HCT116 (cell line): ENCODE data around the gene SMYD3. TPM values are rescaled to one million over a fixed set of nuclear protein-coding genes. Genes with fewer than 3 reads are reported as not detected.

Experiments used
- ATAC-seq: fragments of 200-7000 bp; cut with Tn5 transposase; 2 replicates; pipeline ENCODE4 v1.9.1; 2020; ENCODE audit warnings: mild to moderate bottlenecking, moderate library complexity
- BruUV-seq: library from RNA; stranded (reverse); fragments of 400-500 nt; replicated peaks from 2 replicates; lab custom pipeline; 2021; lab: Mats Ljungman, UMichigan
- CTCF ChIA-PET: fragments of 300-600 bp; sonication (Branson Sonifier 250); formaldehyde crosslinking; loops from one replicate; lab custom pipeline; 2021; ENCODE audit warnings: antibody characterized with exemption; lab: Charles Lee
- POLR2A ChIA-PET: fragments of 300-600, 350-600 bp; sonication (Branson Sonifier 250); formaldehyde crosslinking; loops from one replicate; lab custom pipeline; 2021; ENCODE audit warnings: antibody characterized with exemption; lab: Charles Lee
- RAD21 ChIA-PET, 2 experiments: fragments of 300-600 bp; sonication (Branson Sonifier 250); formaldehyde crosslinking; loops; one replicate each; lab custom pipeline; 2023; ENCODE audit warnings: low total read pairs in 2 of 2; ENCODE audit not compliant: uncharacterized antibody in 2 of 2, unreplicated experiment in 2 of 2, low non-redundant PET in 1 of 2; lab: Charles Lee
- DNase-seq: peaks from one replicate; pipeline ENCODE4 v3.0.0-alpha.2; 2010; ENCODE audit warnings: low read depth, low spot score
- H2AFZ ChIP-seq: fragments of 200-600 bp; shearing (Covaris generic), sonication (generic); 2 replicates; pipeline ENCODE4 v1.6.1; 2017; ENCODE audit warnings: low read depth, mixed run types, mixed read lengths, antibody characterized with exemption, low read length; ENCODE audit not compliant: poor library complexity, severe bottlenecking
- H3K27ac ChIP-seq: 2 replicates; pipeline ENCODE4 v1.5.1; 2012; ENCODE audit warnings: low read depth, low read length
- H3K27me3 ChIP-seq: fragments of 200-600 bp; sonication (generic); 2 replicates; pipeline ENCODE4 v1.6.1; 2016; ENCODE audit warnings: mixed run types, low read length, mixed read lengths; ENCODE audit not compliant: insufficient read depth
- H3K36me3 ChIP-seq, 2 experiments: fragments of 200-500 bp in 1 of 2; fragments of 200-600 bp in 1 of 2; sonication (Bioruptor generic) in 1 of 2; sonication (generic) in 1 of 2; 2 replicates each; pipeline versions ENCODE4 v1.5.1 to v1.6.1; 2014 to 2016; ENCODE audit warnings: low read length in 2 of 2, inconsistent platforms in 1 of 2, mixed read lengths in 1 of 2, mixed run types in 1 of 2; ENCODE audit not compliant: insufficient read depth in 2 of 2, control insufficient read depth in 1 of 2
- H3K4me1 ChIP-seq, 2 experiments: fragments of 200-600 bp in 1 of 2; sonication (generic) in 1 of 2; 2 replicates each; pipeline versions ENCODE4 v1.5.1 to v1.6.1; 2012 to 2017; ENCODE audit warnings: low read length in 2 of 2, inconsistent platforms in 1 of 2, mild to moderate bottlenecking in 1 of 2, mixed read lengths in 1 of 2, mixed run types in 1 of 2, moderate library complexity in 1 of 2; ENCODE audit not compliant: insufficient read depth in 2 of 2, control insufficient read depth in 1 of 2
- H3K4me2 ChIP-seq: fragments of 200-600 bp; sonication (generic); 2 replicates; pipeline ENCODE4 v1.6.1; 2017; ENCODE audit warnings: mixed run types, low read length, mixed read lengths
- H3K4me3 ChIP-seq, 2 experiments: fragments of 200-600 bp in 1 of 2; sonication (generic) in 1 of 2; replicated peaks in 1 of 2; 2 replicates each; pipeline ENCODE4 v1.5.1; 2011 to 2016; ENCODE audit warnings: low read length in 2 of 2, control low read depth in 1 of 2, low read depth in 1 of 2, mild to moderate bottlenecking in 1 of 2, mixed read lengths in 1 of 2, mixed run types in 1 of 2
- H3K79me2 ChIP-seq: fragments of 200-600 bp; sonication (generic); 2 replicates; pipeline ENCODE4 v1.6.1; 2017; ENCODE audit warnings: mild to moderate bottlenecking, mixed run types, low read length, moderate library complexity, mixed read lengths; ENCODE audit not compliant: insufficient read depth
- H3K9ac ChIP-seq: fragments of 200-600 bp; sonication (generic); 2 replicates; pipeline ENCODE4 v1.6.1; 2016; ENCODE audit warnings: low read length, mixed read lengths
- H3K9me2 ChIP-seq: fragments of 200-600 bp; sonication (generic), shearing (Covaris generic); 2 replicates; pipeline ENCODE4 v1.6.1; 2017; ENCODE audit warnings: mixed run types, mild to moderate bottlenecking, moderate library complexity; ENCODE audit not compliant: insufficient read depth
- H3K9me3 ChIP-seq, 2 experiments: fragments of 200-500 bp in 1 of 2; fragments of 200-600 bp in 1 of 2; sonication (Bioruptor generic) in 1 of 2; sonication (generic) in 1 of 2; 2 replicates each; pipeline ENCODE4 v1.6.1; 2014 to 2017; ENCODE audit warnings: low read length in 2 of 2, mixed read lengths in 2 of 2, inconsistent platforms in 1 of 2, low read depth in 1 of 2, mild to moderate bottlenecking in 1 of 2, mixed run types in 1 of 2, moderate library complexity in 1 of 2; ENCODE audit not compliant: control insufficient read depth in 1 of 2, insufficient read depth in 1 of 2
- H4K20me1 ChIP-seq: fragments of 200-600 bp; sonication (generic), shearing (Covaris generic); 2 replicates; pipeline ENCODE4 v1.6.1; 2017; ENCODE audit warnings: mixed run types, mild to moderate bottlenecking, moderate library complexity; ENCODE audit not compliant: insufficient read depth
- CBX3 ChIP-seq: IDR thresholded peaks from 2 replicates; pipeline ENCODE4 v1.6.1; 2012; ENCODE audit warnings: low read depth
- EZH2 ChIP-seq: fragments of 200-600 bp; sonication (generic); IDR thresholded peaks from 2 replicates; pipeline ENCODE4 v1.6.1; 2017; ENCODE audit warnings: antibody characterized with exemption, mixed run types
- REST ChIP-seq: IDR thresholded peaks from 2 replicates; pipeline ENCODE4 v1.6.1; 2012; ENCODE audit warnings: low read depth
- SRF ChIP-seq: IDR thresholded peaks from 2 replicates; pipeline ENCODE4 v1.6.1; 2012; ENCODE audit warnings: low read depth
- YY1 ChIP-seq: IDR thresholded peaks from 2 replicates; pipeline ENCODE4 v1.6.1; 2011; ENCODE audit warnings: low read length, low read depth, moderate library complexity, mild to moderate bottlenecking; ENCODE audit not compliant: insufficient replicate concordance; ENCODE audit errors: extremely low read depth
- ZBTB33 ChIP-seq: IDR thresholded peaks from 2 replicates; pipeline ENCODE4 v1.6.1; 2011; ENCODE audit warnings: mild to moderate bottlenecking, low read length, moderate library complexity; ENCODE audit not compliant: insufficient replicate concordance; ENCODE audit errors: extremely low read depth
- intact Hi-C: fragments of 100-400 bp; cut with micrococcal nuclease; formaldehyde crosslinking; loops from 2 replicates; pipeline ENCODE4 v1.10.0; 2022
- total RNA-seq: library from RNA; stranded (reverse); gene quantifications from one replicate; pipeline ENCODE4 v1.2.1, GENCODE V29; 2021; ENCODE audit not compliant: unreplicated experiment
- TF ChIP-seq, protein P1 (sequence below): IDR thresholded peaks from 2 replicates; pipeline ENCODE4 v1.6.1; 2012

The SMYD3 gene
- total RNA-seq, 1 experiment from 2014 or later = 33.6 TPM

DNA sequence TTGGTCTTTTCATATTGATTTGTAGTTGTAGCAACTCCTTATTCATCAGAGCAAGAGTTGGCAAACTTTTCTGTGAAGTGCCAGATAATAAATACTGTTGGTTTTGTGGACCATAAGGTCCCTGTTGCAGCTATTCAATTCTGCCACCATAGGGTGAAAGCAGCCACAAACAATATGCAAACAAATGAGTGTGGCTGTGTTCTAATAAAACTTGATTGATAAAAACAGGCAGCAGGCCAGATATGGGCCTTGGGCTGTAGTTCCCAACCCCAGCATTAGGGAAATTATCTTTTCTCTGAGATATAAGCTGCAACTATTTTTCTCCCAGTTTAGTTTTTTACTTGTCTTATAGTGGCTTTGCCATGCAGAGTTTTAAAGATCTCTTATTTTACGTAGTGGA, 469.2 kb downstream of the SMYD3 start (continued):
- no peak for TF ChIP-seq REST
- TF ChIP-seq, protein P1, sequence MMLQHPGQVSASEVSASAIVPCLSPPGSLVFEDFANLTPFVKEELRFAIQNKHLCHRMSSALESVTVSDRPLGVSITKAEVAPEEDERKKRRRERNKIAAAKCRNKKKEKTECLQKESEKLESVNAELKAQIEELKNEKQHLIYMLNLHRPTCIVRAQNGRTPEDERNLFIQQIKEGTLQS = no peak
- TF ChIP-seq ZBTB33 = no peak
- no peak for TF ChIP-seq SRF

- H3K9ac ChIP-seq = no peak overlapping the region
- POLR2A ChIA-PET = no interaction called here
- no peak for DNase-seq
- intact Hi-C loops = no loop called here
- RAD21 ChIA-PET = no interaction called here
- CTCF ChIA-PET = no interaction called here
- H3K4me2 ChIP-seq = no peak overlapping the region
- no peaks in the 10 kb centered on the region for H3K27me3 ChIP-seq
- H2AFZ ChIP-seq = no peak overlapping the region
- no peaks in the 10 kb centered on the region for H3K4me1 ChIP-seq
- H3K27ac ChIP-seq = no peak overlapping the region
- no peaks in the 10 kb centered on the region for H4K20me1 ChIP-seq
- TF ChIP-seq CBX3 = no peak
- TF ChIP-seq YY1 = no peak
- TF ChIP-seq, protein P1 = no peak
- no peak for TF ChIP-seq EZH2
- H3K79me2 ChIP-seq = no peaks in the 10 kb centered on the region
- H3K9me3 ChIP-seq = no peaks in the 10 kb centered on the region
- H3K9me2 ChIP-seq = no peaks in the 10 kb centered on the region
- H3K4me3 ChIP-seq = no peak overlapping the region
- H3K36me3 ChIP-seq = no peaks in the 10 kb centered on the region
- BruUV-seq = no TSS peak
- no peak for ATAC-seq
Observed at GRCh38 chr1:246036175-246036574, 470.9 kb downstream of the SMYD3 start.
